Psoas muscle (tissue), 8 donors: Measurements from ENCODE around the gene DAO. TPM values are rescaled to one million over a fixed set of nuclear protein-coding genes. Genes with fewer than 3 reads are reported as not detected.
"Not testable (repeated sequence)": the region's sequence is repeated elsewhere in the genome, so short reads cannot be mapped to it uniquely, and the experiment has no call there.

ENCODE experiments used
- ATAC-seq, 4 donors: fragments of 200-7000 bp; cut with Tn5 transposase; one replicate each; pipeline ENCODE4 v1.9.1; 2020; ENCODE audit warnings: moderate library complexity in 3 of 4, mild to moderate bottlenecking in 2 of 4
- DNase-seq, 2 donors: peaks; one replicate each; pipeline ENCODE4 v3.0.0-alpha.2; 2020
- H3K27ac ChIP-seq: fragments of 200-600 bp; one replicate; pipeline ENCODE4 v1.8.0; 2022
- H3K27me3 ChIP-seq, 3 donors: fragments of 200-600 bp in 1 of 3; one replicate each; pipeline versions ENCODE4 v1.6.1 to v1.8.0; 2013 to 2022; ENCODE audit warnings: low read length in 2 of 3, mild to moderate bottlenecking in 2 of 3, moderate library complexity in 1 of 3; ENCODE audit not compliant: insufficient read depth in 3 of 3
- H3K36me3 ChIP-seq, 2 donors: fragments of 200-600 bp in 1 of 2; one replicate each; pipeline versions ENCODE4 v1.6.1 to v1.8.0; 2013 to 2022; ENCODE audit warnings: low read depth in 1 of 2, mild to moderate bottlenecking in 1 of 2, moderate library complexity in 1 of 2; ENCODE audit not compliant: insufficient read depth in 1 of 2
- H3K4me1 ChIP-seq: fragments of 200-600 bp; one replicate; pipeline ENCODE4 v1.8.0; 2022
- H3K4me3 ChIP-seq: fragments of 200-600 bp; one replicate; pipeline ENCODE4 v1.8.0; 2022; ENCODE audit warnings: mild to moderate bottlenecking
- H3K9me3 ChIP-seq: fragments of 200-600 bp; one replicate; pipeline ENCODE4 v1.8.0; 2022
- CTCF ChIP-seq: fragments of 200-600 bp; IDR thresholded peaks from one replicate; pipeline ENCODE4 v1.8.0; 2022; ENCODE audit warnings: antibody characterized with exemption
- WGBS, 3 donors: extraction: QIAGEN DNeasy Blood & Tissue Kit; methylation state at CpG; one replicate each; pipeline versions ENCODE4 v1.1.6 to v1.1.7; 2013; 5-methylcytosine and 5-hydroxymethylcytosine counted together
- intact Hi-C, 2 donors: fragments of 100-400 bp; cut with DNase I; formaldehyde crosslinking; loops; one replicate each; pipeline versions ENCODE4 v1.11.0 to v1.14.2; 2022
- polyA plus RNA-seq, 3 donors: library from polyadenylated mRNA; stranded (reverse); fragments of 200-250 nt; gene quantifications; one replicate each; pipeline ENCODE4 v1.2.3, GENCODE V29; 2013
- total RNA-seq, 4 donors: library from RNA; stranded (reverse); fragmentation: NEBNext Ultra II Directional in 2 of 4; extraction: Animal tissue kit (Norgen Biotek cat#: 25700) in 2 of 4; gene quantifications; one replicate each; pipeline versions ENCODE4 v1.2.1 to v1.2.4, GENCODE V29; 2021 to 2023
- donor health status: healthy with polysubstance abuse.
- donor health status: DM: no; HTN: no; CAD: no; lungs with moderate emphysema.
- donor health status: Bipolar disorder and iron deficiency.
- donor health status: healthy.
- donor health status: DM: yes; HTN: yes; CAD: no.
- donor health status: DM: no; HTN: no; CAD: no.
- donor health status: DM: no; HTN: no; CAD: no.
- donor health status: DM: yes; HTN: yes; CAD: no.

DAO gene
- total and polyA plus RNA-seq, 7 donors = not detected

- Histone ChIP-seq H3K4me3 (no peak overlapping the region), H3K27ac (peak overlapping the region; percentile 97), H3K36me3 (peaks cover 3 to 29% of the 10 kb centered on the region in 2 donors), H3K27me3 (no peaks in the 10 kb centered on the region), H3K4me1 (peaks cover 71% of the 10 kb centered on the region), H3K9me3 (no peaks in the 10 kb centered on the region)
- ATAC-seq = no peak
- TF ChIP-seq CTCF = no peak
- DNase-seq = no peak
- 69 to 76% (median 75%) methylated on average over 20 of the region's 20 CpGs for WGBS, 3 donors
- intact Hi-C loops = no loop called here
These were observed 39.1 kb upstream of the DAO start for GRCh38 chr12:108840605-108841332.

GRCh38 chr12:108841825-108842224 lies 38.1 kb upstream of the DAO start:
- Histone ChIP-seq H3K27ac (peak overlapping the region; percentile 81), H3K4me1 (peaks cover 75% of the 10 kb centered on the region), H3K36me3 (peaks cover 3 to 29% of the 10 kb centered on the region in 2 donors)
- WGBS, 3 donors = 78 to 85% (median 83%) methylated on average over 4 of the region's 4 CpGs
- H3K27me3 ChIP-seq, ATAC-seq, H3K4me3 ChIP-seq, DNase-seq, H3K9me3 ChIP-seq, intact Hi-C loops: not testable (repeated sequence)

GRCh38 chr12:108842361-108842760 lies 37.5 kb upstream of the DAO start:
- peaks cover 75% of the 10 kb centered on the region for H3K4me1 ChIP-seq
- DNase-seq (no peak), ATAC-seq (no peak)
- peak overlapping the region; percentile 81 for H3K27ac ChIP-seq
- H3K36me3 ChIP-seq = peaks cover 3 to 32% of the 10 kb centered on the region in 2 donors
- intact Hi-C loops = no loop called here
- H3K4me3 ChIP-seq = no peak overlapping the region
- no peaks in the 10 kb centered on the region for H3K27me3 ChIP-seq
- H3K9me3 ChIP-seq = no peaks in the 10 kb centered on the region
- TF ChIP-seq CTCF = no peak
- 77 to 79% (median 79%) methylated on average over 6 of the region's 6 CpGs for WGBS, 3 donors

GRCh38 chr12:108843187-108843586 lies 36.7 kb upstream of the DAO start:
- no peaks in the 10 kb centered on the region for H3K9me3 ChIP-seq
- intact Hi-C loops = no loop called here
- no peak for ATAC-seq
- H3K36me3 ChIP-seq = peaks cover 3 to 40% of the 10 kb centered on the region in 2 donors
- TF ChIP-seq CTCF = no peak
- WGBS, 3 donors = 81 to 91% (median 85%) methylated on average over 6 of the region's 6 CpGs
- no peak for DNase-seq
- peaks cover 74% of the 10 kb centered on the region for H3K4me1 ChIP-seq
- H3K27ac ChIP-seq = peak overlapping the region; percentile 81
- no peak overlapping the region for H3K4me3 ChIP-seq
- no peaks in the 10 kb centered on the region for H3K27me3 ChIP-seq

- Histone ChIP-seq H3K4me3 (peak overlapping the region; percentile 36), H3K27ac (peak overlapping the region; percentile 81), H3K36me3 (peaks cover 3 to 52% of the 10 kb centered on the region in 2 donors), H3K27me3 (no peaks in the 10 kb centered on the region), H3K4me1 (peaks cover 65% of the 10 kb centered on the region), H3K9me3 (no peaks in the 10 kb centered on the region)
- DNase-seq (no peak), ATAC-seq (peak in 2 of 4 donors; percentile 9 to 25)
- TF ChIP-seq CTCF = no peak
- 32 to 61% (median 42%) methylated on average over 2 of the region's 2 CpGs for WGBS, 3 donors
- intact Hi-C loops = no loop called here
These were observed 34.2 kb upstream of the DAO start for GRCh38 chr12:108845696-108846095.
